GM19397 (cell line): Measurements from ENCODE around the gene ULK2.

Experiments used
- ATAC-seq: cut with Tn5 transposase; IDR thresholded peaks from one replicate; pipeline ENCODE4 v1.9.1; 2021; ENCODE audit warnings: mild to moderate bottlenecking, moderate library complexity; ENCODE audit not compliant: unreplicated experiment

Gene ULK2

DNA sequence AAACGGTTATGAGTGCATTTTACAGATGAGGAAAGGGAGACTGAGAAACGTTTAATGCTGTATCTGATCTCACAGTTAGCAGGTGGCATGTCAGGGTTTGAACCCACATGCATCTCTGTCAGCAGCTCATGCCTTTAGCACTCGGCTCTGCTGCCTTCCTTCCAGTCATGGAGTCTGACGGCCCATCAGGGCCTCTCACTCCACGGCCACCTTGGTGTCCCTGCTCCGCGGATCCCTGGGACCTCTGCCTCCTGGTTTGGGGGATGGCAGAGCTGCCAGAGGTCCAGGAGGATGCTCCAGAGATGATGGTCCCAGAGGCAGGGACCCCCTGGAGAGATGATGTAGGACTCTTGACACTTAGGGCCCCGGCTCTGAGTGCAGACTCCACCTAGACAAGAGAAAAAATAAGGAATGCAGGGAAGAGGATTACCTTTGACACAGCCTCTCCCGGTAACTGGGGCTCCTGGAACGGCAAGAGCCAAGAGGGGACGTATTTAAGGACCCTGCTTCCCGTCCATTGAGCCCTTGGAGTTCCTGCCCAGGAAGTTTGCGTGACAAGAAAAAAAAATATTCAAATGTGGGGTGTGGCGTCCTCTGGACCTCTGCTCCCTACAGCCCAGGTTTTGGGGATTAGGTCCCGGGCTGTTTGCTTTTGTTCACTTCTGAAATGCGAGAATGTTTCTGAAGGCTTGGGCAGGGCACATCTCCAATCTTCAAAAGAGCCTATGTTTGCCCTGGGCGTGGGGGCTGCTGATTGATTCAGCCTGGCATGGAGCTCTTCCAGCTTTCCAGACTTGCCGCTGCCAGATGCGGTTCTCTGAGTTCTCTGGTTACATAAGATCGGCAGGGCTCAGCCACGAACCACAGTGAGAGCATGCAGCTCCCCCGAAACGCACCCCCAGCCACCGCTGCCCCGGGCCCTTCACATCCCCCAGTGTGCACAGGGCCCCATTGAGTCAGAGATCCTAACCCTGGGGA lies 119.6 kb downstream of the ULK2 start, which contains the start of gene ALDH3A1:
Gene ALDH3A1, minus strand, starts transcription at position 470 of the 978 bp plus-strand sequence. CDS start 3,169 bp downstream, outside the sequence.
- no peak for ATAC-seq

- ATAC-seq: no peak
These were observed 120.5 kb downstream of the ULK2 start for GRCh38 chr17:19747159-19747719.

DNA sequence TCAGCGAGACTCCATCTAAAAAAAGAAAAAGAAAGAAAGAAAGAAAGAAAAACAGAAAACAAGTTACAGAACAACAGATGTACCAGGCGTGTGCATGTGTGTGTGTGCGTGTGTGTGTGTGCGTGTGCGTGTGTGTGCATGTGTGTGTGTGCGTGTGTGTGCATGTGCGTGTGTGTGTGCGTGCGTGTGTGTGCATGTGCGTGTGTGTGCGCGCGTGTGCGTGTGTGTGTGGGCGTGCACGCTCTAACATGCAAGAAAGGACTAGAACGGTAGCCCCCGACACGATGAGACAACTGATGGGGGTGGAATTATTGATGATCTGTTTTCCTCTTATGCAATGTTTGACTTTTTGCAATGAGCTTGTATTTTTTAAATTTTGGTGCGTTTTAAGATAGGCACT lies 121.2 kb downstream of the ULK2 start:
- no peak for ATAC-seq

DNA sequence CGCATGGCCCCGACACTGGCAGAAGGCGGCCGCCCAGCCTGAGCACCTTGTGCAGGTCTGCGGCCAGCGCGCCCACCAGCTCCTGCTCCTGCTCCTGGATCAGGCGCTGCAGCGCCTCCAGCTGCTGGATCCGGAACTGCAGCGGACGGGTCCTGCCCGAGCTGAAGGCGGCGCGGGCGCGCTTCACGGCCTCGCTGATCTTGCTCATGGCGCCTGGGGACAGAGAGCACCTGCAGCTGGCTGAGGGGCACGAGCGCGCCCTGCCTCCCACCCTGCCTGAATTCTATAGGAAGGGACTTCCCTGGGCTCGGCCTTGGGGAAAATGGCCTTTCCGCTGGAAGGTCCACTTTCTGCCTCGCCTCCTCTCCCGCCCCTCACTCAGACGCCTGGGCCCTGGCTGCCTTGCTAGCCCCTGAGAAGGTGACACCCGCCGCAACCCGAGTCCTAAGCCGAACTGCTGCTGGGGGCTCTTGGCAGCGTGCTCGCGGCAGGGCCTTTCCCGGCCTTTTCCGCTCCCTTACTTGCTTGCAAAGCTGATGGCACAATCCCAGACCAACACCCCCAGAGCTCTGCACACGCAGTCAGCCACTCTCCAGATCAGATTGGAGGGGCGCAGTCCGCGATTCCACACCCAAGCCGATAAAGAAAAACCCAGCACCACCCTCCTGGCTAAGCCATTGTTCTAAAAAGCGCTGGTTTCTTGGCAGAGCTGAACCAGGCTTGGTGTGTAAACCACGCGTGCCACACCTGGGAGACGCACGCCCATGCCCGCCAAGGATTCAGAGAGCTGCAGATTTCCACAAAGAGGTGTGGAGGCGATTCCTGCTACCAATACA lies 122.6 kb downstream of the ULK2 start:
- ATAC-seq: no peak

- ATAC-seq: no peak
These were observed 123.2 kb downstream of the ULK2 start for GRCh38 chr17:19744492-19744891.

GRCh38 chr17:19743101-19744100 lies 124.3 kb downstream of the ULK2 start:
- no peak for ATAC-seq

GRCh38 chr17:19742495-19742894 lies 125.2 kb downstream of the ULK2 start:
- ATAC-seq: no peak

DNA sequence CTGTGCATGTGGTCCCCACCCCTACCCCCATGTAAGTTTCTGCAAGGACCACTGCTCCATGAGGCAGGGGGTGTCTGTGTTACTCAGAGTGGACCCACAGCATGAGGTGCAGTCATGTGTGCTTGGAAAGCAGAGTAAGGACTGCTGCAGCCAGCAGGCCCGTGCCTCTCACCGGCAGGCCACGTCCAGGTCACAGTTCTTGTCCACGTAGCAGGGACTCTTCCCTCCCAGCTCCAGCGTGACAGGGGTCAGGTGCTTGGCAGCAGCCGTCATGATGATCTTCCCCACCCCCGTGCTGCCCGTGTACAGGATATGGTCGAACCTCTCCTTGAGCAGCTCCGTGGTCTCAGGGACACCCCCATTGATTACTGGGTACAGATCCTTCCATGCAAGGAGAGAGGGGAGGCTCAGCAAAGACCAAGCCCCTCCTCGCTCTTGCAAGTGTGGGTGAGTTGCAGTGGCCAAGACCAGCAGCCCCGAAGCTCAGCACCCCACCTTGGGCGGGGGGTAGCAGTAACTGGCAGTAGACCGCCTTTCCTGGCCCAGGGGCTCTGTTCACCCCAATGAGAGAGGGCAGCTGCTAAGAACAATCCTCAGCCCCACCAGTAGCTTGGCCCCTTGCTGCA lies 125.8 kb downstream of the ULK2 start:
- ATAC-seq: no peak

DNA sequence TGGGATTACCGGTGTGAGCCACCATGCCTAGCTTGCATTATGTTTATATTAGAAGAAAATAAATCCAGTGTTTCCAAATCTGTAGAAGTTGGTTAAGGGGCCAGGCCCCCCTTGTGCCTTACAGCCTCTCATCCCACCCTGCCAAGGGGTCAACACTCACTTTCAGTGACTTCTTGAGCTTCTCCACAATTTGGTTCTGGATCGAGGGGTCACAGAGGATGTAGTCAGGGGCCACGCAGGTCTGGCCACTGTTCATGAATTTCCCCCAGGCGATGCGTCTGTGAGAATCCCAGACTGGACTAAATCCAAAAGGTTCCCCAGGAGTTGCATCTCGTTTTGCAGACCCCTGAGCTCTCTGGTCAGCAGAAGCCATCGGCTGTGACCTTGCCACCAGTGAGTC lies 126.8 kb downstream of the ULK2 start:
- ATAC-seq: no peak

- no peak for ATAC-seq
These were observed 128.2 kb downstream of the ULK2 start for GRCh38 chr17:19739241-19740201.

DNA sequence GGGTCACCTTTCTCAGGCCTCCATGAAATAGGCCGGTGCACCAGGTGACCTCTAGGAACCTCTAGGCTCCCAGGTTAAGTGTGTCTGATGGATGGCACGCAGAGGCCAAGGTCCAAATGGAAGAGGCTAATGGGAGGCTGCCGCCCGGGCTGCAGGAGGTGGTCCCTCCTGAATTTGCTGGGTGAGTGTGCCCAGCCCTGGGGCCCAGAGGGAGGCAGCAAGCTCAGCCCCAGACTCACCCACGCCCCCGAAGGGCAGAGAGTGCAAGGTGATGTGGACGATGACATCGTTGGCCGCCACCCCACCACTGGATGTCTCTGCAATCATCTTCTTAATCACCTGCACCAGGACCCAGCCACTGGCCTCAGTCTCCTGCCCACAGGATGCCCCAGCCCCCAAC lies 129.0 kb downstream of the ULK2 start:
- ATAC-seq: no peak

- no peak for ATAC-seq
These were observed 129.7 kb downstream of the ULK2 start for GRCh38 chr17:19738073-19738449.

- no peak for ATAC-seq
These were observed 130.2 kb downstream of the ULK2 start for GRCh38 chr17:19737305-19738072.

- ATAC-seq: no peak
These were observed 131.7 kb downstream of the ULK2 start for GRCh38 chr17:19736071-19736470.

DNA sequence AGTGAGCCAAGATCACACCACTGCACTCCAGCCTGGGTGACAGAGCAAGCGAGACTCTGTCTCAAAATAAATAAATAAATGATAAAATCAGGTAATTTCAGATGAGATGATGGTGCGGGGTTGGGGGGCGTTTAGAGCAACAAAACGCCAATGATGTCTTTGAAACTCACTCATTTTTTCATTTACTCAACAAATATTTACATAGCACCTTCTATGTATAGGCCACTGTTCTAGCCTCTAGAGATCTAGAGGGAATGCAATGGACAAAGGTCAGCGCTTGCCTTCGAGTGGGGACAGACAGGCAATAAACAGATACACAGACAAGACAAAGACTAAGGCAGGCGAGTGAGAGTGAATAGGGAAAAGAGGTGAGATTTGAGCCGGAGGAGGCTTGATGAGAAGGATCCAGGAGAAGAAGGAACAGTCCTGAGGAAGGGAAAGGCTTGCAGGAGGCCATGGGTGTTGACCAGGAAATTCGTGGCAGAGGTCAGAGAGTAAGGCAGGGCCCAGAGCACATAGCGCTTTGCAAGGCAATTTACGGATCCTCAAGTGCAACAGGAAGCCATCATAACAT lies 133.7 kb downstream of the ULK2 start:
- ATAC-seq: no peak

DNA sequence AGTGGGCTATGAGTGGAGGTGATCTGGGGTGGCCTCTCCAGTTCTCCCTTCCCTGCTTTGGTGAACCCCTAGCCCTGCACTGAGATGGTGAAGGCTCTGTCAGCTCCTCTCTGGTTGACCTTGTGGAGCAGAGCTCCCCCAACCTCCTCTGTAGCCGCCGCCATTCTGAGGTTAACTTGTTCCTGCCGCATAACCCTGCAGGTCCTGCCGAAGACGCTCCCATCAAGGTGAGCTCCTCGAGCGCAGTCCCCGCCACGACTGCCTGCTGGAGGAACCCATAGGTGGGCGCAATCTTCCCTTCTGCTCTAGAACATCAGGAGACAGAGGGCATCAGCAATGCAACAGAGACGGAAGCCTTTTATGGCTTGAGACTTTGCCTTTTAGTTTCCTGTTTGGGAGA lies 136.1 kb downstream of the ULK2 start:
- ATAC-seq: no peak

GRCh38 chr17:19730843-19731242 lies 136.9 kb downstream of the ULK2 start:
- ATAC-seq: no peak
